ENCODE data around the gene RAB41.

- TF ChIP-seq CTCF (IDR thresholded peaks at IDR 0.05; ENCODE audit: insufficient read depth, low read depth, low read length), result peak; percentile 12
- TF ChIP-seq EZH2 (IDR thresholded peaks at IDR 0.05; ENCODE audit: insufficient read depth, low read length), result no peak
Measured at GRCh38 chrX:70332600-70332999, 50.6 kb downstream of the RAB41 start.

Measured in astrocyte (in vitro differentiated cells and primary cell).